H1 (cell line): ENCODE measurements around the gene NUBP1. TPM values are rescaled to one million over a fixed set of nuclear protein-coding genes. Genes with fewer than 3 reads are reported as not detected.

Source experiments
- CTCF ChIA-PET: fragments of 300-600 bp; sonication (Branson Sonifier 250); formaldehyde crosslinking; loops from one replicate; lab custom pipeline; 2021; ENCODE audit not compliant: partially characterized antibody; lab: Charles Lee
- POLR2A ChIA-PET: fragments of 300-600 bp; sonication (Branson Sonifier 250); formaldehyde crosslinking; loops from one replicate; lab custom pipeline; 2021; ENCODE audit warnings: inconsistent platforms; ENCODE audit not compliant: partially characterized antibody; lab: Charles Lee
- DNase-seq, 2 experiments: peaks; one replicate each; pipeline versions ENCODE4 v3.0.0 to v3.0.0-alpha.2; 2010 to 2022; ENCODE audit warnings: low spot score in 2 of 2, low read depth in 1 of 2, mixed read lengths in 1 of 2
- FAIRE-seq: peaks from 2 replicates; lab custom pipeline; 2011; peaks lifted over from hg19 to GRCh38; lab: Jason Lieb, UNC
- H2AFZ ChIP-seq: 2 replicates; pipeline ENCODE4 v1.8.1; 2012; ENCODE audit warnings: low read length, inconsistent platforms
- H2AK5ac ChIP-seq: 2 replicates; pipeline ENCODE4 v1.6.1; 2013; ENCODE audit warnings: low read depth, low read length
- H2BK120ac ChIP-seq: replicated peaks from 2 replicates; pipeline ENCODE3; 2013; ENCODE audit warnings: low read depth, low read length, inconsistent platforms
- H2BK12ac ChIP-seq: 2 replicates; pipeline ENCODE4 v1.6.1; 2013; ENCODE audit warnings: low read depth, low read length
- H2BK15ac ChIP-seq: 2 replicates; pipeline ENCODE4 v1.6.1; 2013; ENCODE audit warnings: low read length
- H2BK20ac ChIP-seq: 2 replicates; pipeline ENCODE4 v1.6.1; 2013; ENCODE audit warnings: low read length
- H2BK5ac ChIP-seq: 2 replicates; pipeline ENCODE4 v1.6.1; 2013; ENCODE audit warnings: low read depth, low read length
- H3K14ac ChIP-seq: 2 replicates; pipeline ENCODE4 v1.6.1; 2013; ENCODE audit warnings: inconsistent platforms; ENCODE audit not compliant: insufficient read length
- H3K18ac ChIP-seq: 2 replicates; pipeline ENCODE4 v1.6.1; 2013; ENCODE audit warnings: low read length; ENCODE audit errors: extremely low read depth
- H3K23ac ChIP-seq: 2 replicates; pipeline ENCODE4 v1.6.1; 2013; ENCODE audit warnings: inconsistent platforms; ENCODE audit not compliant: insufficient read length
- H3K23me2 ChIP-seq: 2 replicates; pipeline ENCODE4 v1.6.1; 2013; ENCODE audit warnings: low read depth, low read length
- H3K27ac ChIP-seq: 2 replicates; pipeline ENCODE4 v1.6.1; 2011; ENCODE audit warnings: low read depth, low read length, inconsistent platforms
- H3K27me3 ChIP-seq, 4 experiments: replicated peaks in 1 of 4; 1 replicate in 1 of 4; 2 replicates in 3 of 4; pipeline versions ENCODE4 v1.6.1 to v1.8.1; 2011 to 2013; ENCODE audit warnings: low read length in 3 of 4, mild to moderate bottlenecking in 3 of 4, inconsistent platforms in 2 of 4, mixed read lengths in 2 of 4, moderate library complexity in 1 of 4; ENCODE audit not compliant: control insufficient read depth in 3 of 4, insufficient read depth in 3 of 4; ENCODE audit errors: extremely low read depth in 1 of 4
- H3K36me3 ChIP-seq, 4 experiments: 2 replicates each; pipeline versions ENCODE4 v1.6.1 to v1.8.1; 2011 to 2013; ENCODE audit warnings: mild to moderate bottlenecking in 4 of 4, low read length in 3 of 4, moderate library complexity in 2 of 4, control low read depth in 1 of 4, inconsistent platforms in 1 of 4; ENCODE audit not compliant: insufficient read depth in 4 of 4, control insufficient read depth in 2 of 4
- H3K4ac ChIP-seq: replicated peaks from 2 replicates; pipeline ENCODE3; 2013; ENCODE audit warnings: low read length, low read depth, mixed read lengths, inconsistent platforms; ENCODE audit not compliant: insufficient read length
- H3K4me1 ChIP-seq, 4 experiments: replicated peaks in 1 of 4; 1 replicate in 1 of 4; 2 replicates in 3 of 4; pipeline versions ENCODE4 v1.6.1 to v1.8.1; 2011 to 2013; ENCODE audit warnings: low read length in 3 of 4, inconsistent platforms in 2 of 4, mixed read lengths in 1 of 4; ENCODE audit not compliant: insufficient read depth in 4 of 4, control insufficient read depth in 3 of 4
- H3K4me2 ChIP-seq, 2 experiments: 2 replicates each; pipeline versions ENCODE4 v1.6.1 to v1.8.1; 2011 to 2013; ENCODE audit warnings: low read depth in 2 of 2, low read length in 2 of 2, control low read depth in 1 of 2, inconsistent platforms in 1 of 2, mild to moderate bottlenecking in 1 of 2; ENCODE audit not compliant: insufficient read depth in 1 of 2
- H3K4me3 ChIP-seq, 4 experiments: fragments of 200-600, 300-600 bp in 1 of 4; sonication (generic), shearing (Covaris generic), sonication (Bioruptor Twin) in 1 of 4; 2 replicates each; pipeline versions ENCODE4 v1.5.1 to v1.8.1; 2011 to 2016; ENCODE audit warnings: low read length in 4 of 4, low read depth in 3 of 4, control low read depth in 2 of 4, inconsistent platforms in 2 of 4, mild to moderate bottlenecking in 2 of 4, mixed read lengths in 1 of 4, moderate library complexity in 1 of 4; ENCODE audit not compliant: insufficient read depth in 2 of 4; ENCODE audit errors: extremely low read depth in 1 of 4
- H3K56ac ChIP-seq: replicated peaks from 2 replicates; pipeline ENCODE3; 2013; ENCODE audit warnings: low read depth, mild to moderate bottlenecking, mixed read lengths, low read length, inconsistent platforms; ENCODE audit not compliant: insufficient read length
- H3K79me1 ChIP-seq: 2 replicates; pipeline ENCODE4 v1.6.1; 2013; ENCODE audit warnings: low read depth, low read length, control low read depth
- H3K79me2 ChIP-seq, 2 experiments: 2 replicates each; pipeline versions ENCODE4 v1.6.1 to v1.8.1; 2012 to 2013; ENCODE audit warnings: low read length in 2 of 2, mild to moderate bottlenecking in 2 of 2, inconsistent platforms in 1 of 2; ENCODE audit not compliant: insufficient read depth in 2 of 2, control insufficient read depth in 1 of 2
- H3K9ac ChIP-seq, 4 experiments: replicated peaks in 1 of 4; 1 replicate in 1 of 4; 2 replicates in 3 of 4; pipeline versions ENCODE4 v1.6.1 to v1.8.1; 2011 to 2013; ENCODE audit warnings: low read depth in 3 of 4, low read length in 3 of 4, control low read depth in 2 of 4, mild to moderate bottlenecking in 2 of 4, moderate library complexity in 2 of 4, inconsistent platforms in 1 of 4; ENCODE audit errors: extremely low read depth in 1 of 4
- H3K9me3 ChIP-seq, 2 experiments: 2 replicates each; pipeline versions ENCODE4 v1.6.1 to v1.8.1; 2012 to 2013; ENCODE audit warnings: mild to moderate bottlenecking in 2 of 2, moderate library complexity in 2 of 2, control low read depth in 1 of 2, inconsistent platforms in 1 of 2, low read depth in 1 of 2, low read length in 1 of 2, mixed read lengths in 1 of 2; ENCODE audit not compliant: insufficient read depth in 2 of 2
- H4K20me1 ChIP-seq, 2 experiments: replicated peaks in 1 of 2; 2 replicates each; pipeline versions ENCODE3 to v1.8.1; 2011 to 2013; ENCODE audit warnings: inconsistent platforms in 2 of 2, low read length in 2 of 2, mild to moderate bottlenecking in 1 of 2; ENCODE audit not compliant: insufficient read depth in 2 of 2, control insufficient read depth in 1 of 2
- H4K5ac ChIP-seq: 2 replicates; pipeline ENCODE4 v1.6.1; 2013; ENCODE audit warnings: low read length, low read depth, mixed read lengths, inconsistent platforms; ENCODE audit not compliant: insufficient read length
- H4K8ac ChIP-seq: 2 replicates; pipeline ENCODE4 v1.8.0; 2013; ENCODE audit warnings: mild to moderate bottlenecking, moderate library complexity, low read length, inconsistent platforms; ENCODE audit not compliant: insufficient read depth; ENCODE audit errors: extremely low read depth
- H4K91ac ChIP-seq: replicated peaks from 2 replicates; pipeline ENCODE3; 2013; ENCODE audit warnings: low read length, mixed read lengths, inconsistent platforms; ENCODE audit not compliant: insufficient read length
- CHD1 ChIP-seq: IDR thresholded peaks from 2 replicates; pipeline ENCODE4 v1.6.1; 2012; ENCODE audit warnings: low read depth, low read length, improper control_type of control experiment
- HDAC2 ChIP-seq, 2 experiments: fragments of 300-600 bp in 1 of 2; sonication (generic) in 1 of 2; IDR thresholded peaks; 2 replicates each; pipeline ENCODE4 v1.6.1; 2011 to 2012; ENCODE audit warnings: low read depth in 2 of 2, low read length in 2 of 2, mild to moderate bottlenecking in 2 of 2, moderate library complexity in 2 of 2, borderline replicate concordance in 1 of 2, inconsistent platforms in 1 of 2
- RNF2 ChIP-seq: fragments of 200-900, 300-1000 bp; sonication (generic); IDR thresholded peaks from 2 replicates; pipeline ENCODE4 v1.7.1; 2016; ENCODE audit warnings: borderline replicate concordance, low read depth, mild to moderate bottlenecking, antibody characterized with exemption, low read length; ENCODE audit not compliant: poor library complexity, severe bottlenecking; ENCODE audit errors: missing control alignments
- SIRT6 ChIP-seq: IDR thresholded peaks from one replicate; pipeline ENCODE4 v1.7.1; 2012; ENCODE audit warnings: low read length, inconsistent platforms
- SIX5 ChIP-seq: IDR thresholded peaks from 2 replicates; pipeline ENCODE4 v1.6.1; 2011; ENCODE audit warnings: mild to moderate bottlenecking, low read depth, low read length
- SRF ChIP-seq: IDR thresholded peaks from 2 replicates; pipeline ENCODE4 v1.6.1; 2011; ENCODE audit warnings: mild to moderate bottlenecking, low read depth, low read length, moderate library complexity
- SUZ12 ChIP-seq: fragments of 200-600 bp; sonication (generic); IDR thresholded peaks from 2 replicates; pipeline ENCODE4 v1.6.1; 2012; ENCODE audit warnings: mild to moderate bottlenecking, inconsistent platforms, low read length, moderate library complexity, mixed read lengths
- TCF12 ChIP-seq: IDR thresholded peaks from 2 replicates; pipeline ENCODE4 v1.6.1; 2011; ENCODE audit warnings: low read depth, mild to moderate bottlenecking, low read length
- WGBS, 2 experiments: shearing (Covaris generic) in 1 of 2; methylation state at CpG; one replicate each; pipeline versions ENCODE4 v1.1.6 to v1.1.7; 2013 to 2015; ENCODE audit warnings: low lambda C conversion rate in 2 of 2, mixed read lengths in 2 of 2, inconsistent platforms in 1 of 2, low coverage in 1 of 2, missing lambda C conversion rate in 1 of 2; ENCODE audit not compliant: insufficient replicate concordance in 2 of 2, insufficient coverage in 1 of 2, insufficient read length in 1 of 2; ENCODE audit errors: extremely low coverage in 1 of 2, missing lambda C conversion rate in 1 of 2; 5-methylcytosine and 5-hydroxymethylcytosine counted together
- polyA plus RNA-seq, 7 experiments: library from polyadenylated mRNA; depleted of rRNA in 3 of 7; stranded (reverse) in 5 of 7; unstranded in 2 of 7; fragments of >200 nt in 5 of 7; fragments of 200-250 nt in 2 of 7; gene quantifications; 1 replicate in 5 of 7; 2 replicates in 1 of 7; 4 replicates in 1 of 7; pipeline versions ENCODE4 v1.2.1 to v1.2.3, GENCODE V29; 2011 to 2013; ENCODE audit warnings: missing spikeins in 2 of 7, mixed read lengths in 2 of 7
- total RNA-seq: library from RNA; stranded (reverse); fragmentation: NEBNext Ultra II Directional; extraction: Animal tissue kit (Norgen Biotek cat#: 25700); gene quantifications from 2 replicates; pipeline ENCODE4 v1.2.1, GENCODE V29; 2021
- TF ChIP-seq, protein P1 (sequence below), 3 experiments: IDR thresholded peaks; 1 replicate in 2 of 3; 2 replicates in 1 of 3; pipeline versions ENCODE4 v1.5.1 to v1.6.1; 2011; ENCODE audit warnings: low read length in 3 of 3, mild to moderate bottlenecking in 3 of 3, inconsistent platforms in 2 of 3, low read depth in 1 of 3, moderate library complexity in 1 of 3; ENCODE audit not compliant: insufficient read depth in 1 of 3; ENCODE audit errors: control extremely low read depth in 1 of 3

NUBP1 gene
- total and polyA plus RNA-seq, 2 of the 8 experiments (the other 6 are each of a cell fraction or from before 2014, with no cell fraction given), result 28.2 to 32.2 TPM

DNA sequence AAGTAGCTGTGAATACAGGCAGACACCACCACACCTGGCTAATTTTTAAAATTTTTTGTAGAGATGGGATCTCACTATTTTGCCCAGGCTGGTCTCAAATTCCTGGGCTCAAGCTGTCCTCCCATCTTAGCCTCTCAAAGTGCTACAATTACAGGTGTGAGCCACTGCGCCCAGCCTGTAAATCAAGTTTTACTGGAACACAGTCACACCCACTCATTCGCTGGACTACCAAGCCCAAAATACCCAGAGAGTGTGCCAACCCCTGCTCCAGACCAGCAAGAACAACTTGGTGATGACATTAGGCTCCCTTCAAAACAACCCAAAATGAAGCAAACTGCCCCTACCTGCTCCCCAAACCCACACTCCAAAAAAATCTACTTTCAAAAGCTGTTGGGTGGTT lies 39.0 kb downstream of the NUBP1 start:
- FAIRE-seq, result no peak
- CTCF ChIA-PET, result interaction anchor here (0.6 to 1.5 kb wide), 2 partner anchors 123 to 136 kb away, joined by 3 to 5 read pairs; no protein-coding TSS in a partner anchor

More for the DNA sequence above, 39.0 kb downstream of the NUBP1 start:
- Histone ChIP-seq H2BK12ac (no peak overlapping the region), H3K9ac (no peak overlapping the region), H2BK20ac (peak overlapping the region; percentile 61; the same call in 1 of the 2 replicates), H3K79me1 (no peaks in the 10 kb centered on the region), H3K27ac (no peak overlapping the region), H2BK120ac (no peak overlapping the region), H4K20me1 (no peaks in the 10 kb centered on the region), H3K36me3 (no peaks in the 10 kb centered on the region), H3K79me2 (no peaks in the 10 kb centered on the region), H2BK5ac (no peak overlapping the region), H4K91ac (no peak overlapping the region), H4K5ac (no peak overlapping the region), H2AFZ (no peak overlapping the region), H3K4me1 (no peaks in the 10 kb centered on the region), H3K4ac (no peak overlapping the region), H3K4me3 (no peak overlapping the region), H3K9me3 (peaks cover 0 to 9% of the 10 kb centered on the region in 2 experiments; a peak in 2 of 4 replicates), H3K23ac (no peak overlapping the region), H3K27me3 (no peaks in the 10 kb centered on the region), H2AK5ac (no peak overlapping the region), H4K8ac (no peak overlapping the region), H3K4me2 (no peak overlapping the region), H3K14ac (no peak overlapping the region), H3K56ac (no peak overlapping the region), H2BK15ac (no peak overlapping the region), H3K18ac (no peak overlapping the region), H3K23me2 (no peaks in the 10 kb centered on the region)
- POLR2A ChIA-PET, result no interaction called here
- WGBS, 2 experiments, result 82% methylated on average over 2 of the region's 2 CpGs; no CpG with 5 or more reads in 1 of the 2 experiments
- TF ChIP-seq SIRT6 (no peak), SRF (no peak), SIX5 (no peak), SUZ12 (no peak), HDAC2 (IDR thresholded peaks at IDR 0.05; ENCODE audit: borderline replicate concordance in 1 of 2, low read depth in 2 of 2, low read length in 2 of 2) (no peak), TCF12 (no peak), CHD1 (no peak), RNF2 (no peak)
- TF ChIP-seq, protein P1, sequence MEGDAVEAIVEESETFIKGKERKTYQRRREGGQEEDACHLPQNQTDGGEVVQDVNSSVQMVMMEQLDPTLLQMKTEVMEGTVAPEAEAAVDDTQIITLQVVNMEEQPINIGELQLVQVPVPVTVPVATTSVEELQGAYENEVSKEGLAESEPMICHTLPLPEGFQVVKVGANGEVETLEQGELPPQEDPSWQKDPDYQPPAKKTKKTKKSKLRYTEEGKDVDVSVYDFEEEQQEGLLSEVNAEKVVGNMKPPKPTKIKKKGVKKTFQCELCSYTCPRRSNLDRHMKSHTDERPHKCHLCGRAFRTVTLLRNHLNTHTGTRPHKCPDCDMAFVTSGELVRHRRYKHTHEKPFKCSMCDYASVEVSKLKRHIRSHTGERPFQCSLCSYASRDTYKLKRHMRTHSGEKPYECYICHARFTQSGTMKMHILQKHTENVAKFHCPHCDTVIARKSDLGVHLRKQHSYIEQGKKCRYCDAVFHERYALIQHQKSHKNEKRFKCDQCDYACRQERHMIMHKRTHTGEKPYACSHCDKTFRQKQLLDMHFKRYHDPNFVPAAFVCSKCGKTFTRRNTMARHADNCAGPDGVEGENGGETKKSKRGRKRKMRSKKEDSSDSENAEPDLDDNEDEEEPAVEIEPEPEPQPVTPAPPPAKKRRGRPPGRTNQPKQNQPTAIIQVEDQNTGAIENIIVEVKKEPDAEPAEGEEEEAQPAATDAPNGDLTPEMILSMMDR (IDR thresholded peaks at IDR 0.05; ENCODE audit: control extremely low read depth in 1 of 3, insufficient read depth in 1 of 3, low read depth in 1 of 3, low read length in 3 of 3), result no peak
- no peak for DNase-seq
